ENCODE measurements around the gene DVL3. TPM values are rescaled to one million over a fixed set of nuclear protein-coding genes. Genes with fewer than 3 reads are reported as not detected.

DVL3 gene
- total RNA-seq, 2 experiments from 2014 or later = 38.5 to 65.6 TPM

DNA sequence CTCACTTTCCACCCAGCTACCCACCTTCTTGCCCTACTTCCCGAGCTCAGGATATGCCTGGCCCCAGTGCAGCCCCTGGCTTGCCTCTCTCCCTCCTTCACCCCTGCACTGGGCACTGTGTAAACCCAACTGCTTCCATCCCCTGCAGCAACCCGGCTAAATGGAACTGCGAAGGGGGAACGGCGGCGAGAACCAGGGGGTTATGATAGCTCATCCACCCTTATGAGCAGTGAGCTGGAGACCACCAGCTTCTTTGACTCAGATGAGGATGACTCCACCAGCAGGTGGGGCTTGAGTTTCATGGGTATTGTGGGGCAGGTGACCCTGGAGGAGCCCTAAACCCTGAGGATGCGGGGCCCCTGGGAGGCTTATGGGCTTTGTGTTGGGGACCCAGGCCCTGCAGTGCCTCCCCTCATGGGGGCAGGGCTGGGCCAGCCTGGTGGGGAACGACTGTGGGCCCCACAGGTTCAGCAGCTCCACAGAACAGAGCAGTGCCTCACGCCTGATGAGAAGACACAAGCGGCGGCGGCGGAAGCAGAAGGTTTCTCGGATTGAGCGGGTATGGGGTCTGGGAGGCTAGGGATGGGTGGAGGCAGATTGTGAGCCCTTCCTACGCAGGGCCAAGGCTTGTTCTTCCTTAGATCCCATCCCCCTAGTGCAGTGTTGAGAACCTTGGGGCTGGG lies 9.6 kb downstream of the DVL3 start:
- no TSS peak for BruUV-seq (replicated peaks)
- peaks cover 54% of the 10 kb centered on the region for H3K36me3 ChIP-seq (ENCODE audit: insufficient read depth, low read length)
- H3K27ac ChIP-seq (ENCODE audit: low read depth, low read length, poor library complexity, severe bottlenecking) = no peak overlapping the region
- intact Hi-C loops (cut with micrococcal nuclease; ENCODE audit: unreplicated experiment) = no loop called here
- CTCF ChIA-PET (ENCODE audit: unreplicated experiment) = interaction anchor here (0.5 kb wide), 1 partner anchor 9 kb away, joined by 8 read pairs; no protein-coding TSS in a partner anchor
- no peaks in the 10 kb centered on the region for H3K9me3 ChIP-seq (ENCODE audit: low read length)
- H4K20me1 ChIP-seq (ENCODE audit: insufficient read depth, low read length) = no peaks in the 10 kb centered on the region
- no peak overlapping the region for H3K4me3 ChIP-seq (ENCODE audit: low read depth, low read length, poor library complexity, severe bottlenecking)
- peaks cover 5% of the 10 kb centered on the region; the same call in 1 of the 2 replicates for H3K79me2 ChIP-seq (ENCODE audit: insufficient read depth, low read depth, low read length)
- no peaks in the 10 kb centered on the region for H3K9me2 ChIP-seq (ENCODE audit: insufficient read depth, low read length)
- POLR2A ChIA-PET = interaction anchor here (0.9 kb wide), 1 partner anchor 9 kb away, joined by 4 read pairs; no protein-coding TSS in a partner anchor
- DNase-seq (ENCODE audit: low spot score) = no peak
- TF ChIP-seq EZH2phosphoT487 (IDR thresholded peaks at IDR 0.05; ENCODE audit: borderline replicate concordance, low read depth, low read length) = no peak
- TF ChIP-seq, protein P1, sequence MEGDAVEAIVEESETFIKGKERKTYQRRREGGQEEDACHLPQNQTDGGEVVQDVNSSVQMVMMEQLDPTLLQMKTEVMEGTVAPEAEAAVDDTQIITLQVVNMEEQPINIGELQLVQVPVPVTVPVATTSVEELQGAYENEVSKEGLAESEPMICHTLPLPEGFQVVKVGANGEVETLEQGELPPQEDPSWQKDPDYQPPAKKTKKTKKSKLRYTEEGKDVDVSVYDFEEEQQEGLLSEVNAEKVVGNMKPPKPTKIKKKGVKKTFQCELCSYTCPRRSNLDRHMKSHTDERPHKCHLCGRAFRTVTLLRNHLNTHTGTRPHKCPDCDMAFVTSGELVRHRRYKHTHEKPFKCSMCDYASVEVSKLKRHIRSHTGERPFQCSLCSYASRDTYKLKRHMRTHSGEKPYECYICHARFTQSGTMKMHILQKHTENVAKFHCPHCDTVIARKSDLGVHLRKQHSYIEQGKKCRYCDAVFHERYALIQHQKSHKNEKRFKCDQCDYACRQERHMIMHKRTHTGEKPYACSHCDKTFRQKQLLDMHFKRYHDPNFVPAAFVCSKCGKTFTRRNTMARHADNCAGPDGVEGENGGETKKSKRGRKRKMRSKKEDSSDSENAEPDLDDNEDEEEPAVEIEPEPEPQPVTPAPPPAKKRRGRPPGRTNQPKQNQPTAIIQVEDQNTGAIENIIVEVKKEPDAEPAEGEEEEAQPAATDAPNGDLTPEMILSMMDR (conservative IDR thresholded peaks at IDR 0.05; ENCODE audit: low read length) = no peak
- H2AFZ ChIP-seq (ENCODE audit: low read length) = no peak overlapping the region
- H3K4me1 ChIP-seq (ENCODE audit: insufficient read depth, low read length, poor library complexity, severe bottlenecking) = no peaks in the 10 kb centered on the region
- no peak overlapping the region for H3K4me2 ChIP-seq (ENCODE audit: low read length)

GRCh38 chr3:184165543-184165942 lies 10.4 kb downstream of the DVL3 start:
- no peaks in the 10 kb centered on the region for H3K79me2 ChIP-seq (ENCODE audit: insufficient read depth, low read depth, low read length)

More at GRCh38 chr3:184165543-184165942, 10.4 kb downstream of the DVL3 start:
- no peak for DNase-seq (ENCODE audit: low spot score)
- no peaks in the 10 kb centered on the region for H3K9me3 ChIP-seq (ENCODE audit: low read length)
- intact Hi-C loops (cut with micrococcal nuclease; ENCODE audit: unreplicated experiment) = no loop called here
- no peak overlapping the region for H3K4me2 ChIP-seq (ENCODE audit: low read length)
- no peaks in the 10 kb centered on the region for H3K4me1 ChIP-seq (ENCODE audit: insufficient read depth, low read length, poor library complexity, severe bottlenecking)
- H4K20me1 ChIP-seq (ENCODE audit: insufficient read depth, low read length) = no peaks in the 10 kb centered on the region
- H3K27ac ChIP-seq (ENCODE audit: low read depth, low read length, poor library complexity, severe bottlenecking) = no peak overlapping the region
- H3K36me3 ChIP-seq (ENCODE audit: insufficient read depth, low read length) = peaks cover 54% of the 10 kb centered on the region
- no TSS peak for BruUV-seq (replicated peaks)
- no peaks in the 10 kb centered on the region for H3K9me2 ChIP-seq (ENCODE audit: insufficient read depth, low read length)
- H3K4me3 ChIP-seq (ENCODE audit: low read depth, low read length, poor library complexity, severe bottlenecking) = no peak overlapping the region
- no peak for TF ChIP-seq EZH2phosphoT487 (IDR thresholded peaks at IDR 0.05; ENCODE audit: borderline replicate concordance, low read depth, low read length)
- TF ChIP-seq, protein P1 (conservative IDR thresholded peaks at IDR 0.05; ENCODE audit: low read length) = no peak
- no peak overlapping the region for H2AFZ ChIP-seq (ENCODE audit: low read length)
- POLR2A ChIA-PET = interaction anchor here (0.9 kb wide), 1 partner anchor 8 kb away, joined by 4 read pairs; no protein-coding TSS in a partner anchor
- CTCF ChIA-PET (ENCODE audit: unreplicated experiment) = no interaction called here

Data from OCI-LY7 (cell line).